Renal cortex interstitium (tissue), 11 donors: Measurements from ENCODE around the gene ADIPOR1. TPM values are rescaled to one million over a fixed set of nuclear protein-coding genes. Genes with fewer than 3 reads are reported as not detected.
"Not testable (repeated sequence)": the region's sequence is repeated elsewhere in the genome, so short reads cannot be mapped to it uniquely, and the experiment has no call there.

ENCODE experiments used
- DNase-seq, 11 donors: peaks; one replicate each; pipeline ENCODE4 v3.0.0-alpha.2; 2013; ENCODE audit warnings: low read depth in 9 of 11, low spot score in 4 of 11; ENCODE audit errors: extremely low read depth in 1 of 11
- polyA plus RNA-seq, 3 donors: library from polyadenylated mRNA; unstranded; fragments of 120-200 nt; gene quantifications; one replicate each; pipeline ENCODE4 v1.2.1, GENCODE V29; 2013; ENCODE audit not compliant: insufficient read length in 3 of 3

Gene ADIPOR1
- polyA plus RNA-seq, 3 donors, result 73.8 to 76.9 (median 75.1) TPM

DNA sequence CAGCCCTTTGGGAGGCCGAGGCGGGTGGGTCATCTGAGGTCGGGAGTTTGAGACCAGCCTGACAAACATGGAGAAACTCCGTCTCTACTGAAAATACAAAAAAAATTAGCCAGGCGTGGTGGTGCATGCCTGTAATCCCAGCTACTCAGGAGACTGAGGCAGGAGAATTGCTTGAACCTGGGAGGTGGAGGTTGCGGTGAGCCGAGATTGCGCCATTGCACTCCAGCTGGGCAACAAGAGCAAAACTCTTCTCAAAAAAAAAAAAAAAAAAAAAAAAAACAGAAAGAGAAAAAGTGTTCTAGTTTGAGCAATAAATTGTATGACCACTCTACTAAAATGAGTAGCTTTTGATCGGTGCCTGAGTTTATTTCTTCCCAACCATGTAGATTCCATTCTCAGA lies 28.0 kb upstream of the ADIPOR1 start:
- not testable (repeated sequence) for DNase-seq

- DNase-seq, result no peak
Measured at GRCh38 chr1:202982715-202983430, 24.8 kb upstream of the ADIPOR1 start.

GRCh38 chr1:202981939-202982338 lies 23.8 kb upstream of the ADIPOR1 start:
- DNase-seq, result no peak

- no peak for DNase-seq
Measured at GRCh38 chr1:202979459-202979858, 21.3 kb upstream of the ADIPOR1 start.

GRCh38 chr1:202976633-202977032 lies 18.5 kb upstream of the ADIPOR1 start:
- no peak for DNase-seq

DNA sequence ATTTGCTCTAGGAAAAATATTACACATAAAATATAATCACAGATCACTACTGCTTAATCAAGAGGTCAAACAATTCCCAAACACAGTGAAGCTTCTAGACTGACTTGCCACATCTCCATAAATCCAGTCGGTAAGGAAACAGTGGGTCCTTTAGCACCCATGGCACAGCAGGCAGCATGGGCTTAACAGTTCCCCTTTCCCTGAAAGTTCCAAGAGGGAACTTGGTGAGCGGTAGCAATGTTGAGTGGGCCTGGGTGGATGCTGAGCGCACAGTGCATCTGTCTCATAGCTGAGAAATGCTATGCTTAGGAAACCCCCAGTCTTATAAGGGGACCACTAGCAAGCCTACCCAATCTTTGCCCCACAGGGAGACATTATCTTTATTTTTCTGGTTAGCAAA lies 16.7 kb upstream of the ADIPOR1 start:
- no peak for DNase-seq

DNA sequence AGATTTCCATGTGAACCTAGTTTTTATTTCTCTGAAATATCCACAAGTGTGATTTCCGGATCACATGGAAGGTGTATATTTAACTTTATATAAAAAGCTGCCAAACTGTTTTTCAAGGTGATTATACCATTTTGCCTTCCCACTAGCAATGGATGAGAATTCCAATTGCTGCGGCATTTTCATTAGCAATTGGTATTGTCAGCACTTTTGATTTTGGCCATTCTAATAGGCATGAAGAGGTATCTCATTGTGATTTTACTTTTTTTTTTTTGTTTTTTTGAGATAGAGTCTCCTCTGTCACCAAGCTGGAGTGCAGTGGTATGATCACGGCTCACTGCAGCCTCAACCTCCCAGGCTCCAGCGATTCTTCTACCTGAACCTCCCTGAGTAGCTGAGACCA lies 13.9 kb upstream of the ADIPOR1 start:
- DNase-seq, result no peak

GRCh38 chr1:202968895-202969295 lies 10.8 kb upstream of the ADIPOR1 start:
- peak in 4 of 11 donors; percentile 21 to 52 (median 34) for DNase-seq

DNA sequence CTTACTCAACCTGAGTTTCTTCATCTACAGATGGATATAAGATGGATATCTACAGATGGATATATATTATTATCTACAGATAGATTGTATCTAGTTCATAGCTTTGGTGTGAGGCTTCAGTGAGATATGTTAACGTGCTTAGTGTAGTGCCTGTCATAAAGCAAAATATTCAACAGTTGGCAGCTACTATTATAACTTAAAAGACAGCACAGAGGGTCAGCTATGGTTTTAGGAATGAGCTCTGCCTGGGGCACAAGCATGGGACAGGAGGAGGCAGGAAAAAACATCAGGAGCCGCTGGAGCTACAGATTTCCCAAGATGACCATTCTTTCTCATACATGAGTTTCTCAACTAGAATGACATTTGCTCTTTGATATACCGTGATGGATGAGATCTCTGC lies 10.2 kb upstream of the ADIPOR1 start:
- DNase-seq, result no peak

DNA sequence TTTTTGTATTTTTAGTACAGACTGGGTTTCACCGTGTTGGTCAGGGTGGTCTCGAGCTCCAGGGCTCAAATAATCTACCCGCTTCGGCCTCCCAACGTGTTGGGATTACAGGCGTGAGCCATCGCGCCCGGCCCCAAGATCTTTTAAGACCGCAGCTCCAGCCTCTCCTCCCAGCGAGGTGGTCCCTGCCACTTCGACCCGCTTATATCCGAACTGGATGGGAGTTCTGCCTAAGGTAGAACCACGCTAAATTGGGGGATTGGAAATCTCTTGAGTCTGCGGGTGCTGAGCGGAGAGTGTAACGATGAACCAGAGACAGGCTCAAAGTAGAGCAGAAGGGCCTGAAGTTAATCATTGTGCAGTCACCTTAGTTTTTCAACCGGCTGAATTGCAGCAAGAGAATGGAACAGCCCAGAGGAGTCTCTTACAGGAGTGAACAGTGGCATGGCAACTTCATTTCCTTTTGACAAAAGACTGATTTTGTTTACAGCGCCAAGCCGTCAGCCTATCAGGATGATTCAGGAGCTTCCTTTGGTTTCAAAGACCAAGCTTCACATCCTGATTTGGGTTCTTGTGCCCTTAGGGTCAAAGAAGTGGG lies 9.7 kb upstream of the ADIPOR1 start:
- DNase-seq, result peak in 4 of 11 donors; percentile 19 to 31 (median 22)

- no peak for DNase-seq
Measured at GRCh38 chr1:202966006-202966898, 8.1 kb upstream of the ADIPOR1 start.

GRCh38 chr1:202965422-202965821 lies 7.3 kb upstream of the ADIPOR1 start:
- no peak for DNase-seq

GRCh38 chr1:202964791-202965410 lies 6.8 kb upstream of the ADIPOR1 start:
- no peak for DNase-seq

GRCh38 chr1:202961220-202961880 lies 3.2 kb upstream of the ADIPOR1 start:
- DNase-seq, result no peak

DNA sequence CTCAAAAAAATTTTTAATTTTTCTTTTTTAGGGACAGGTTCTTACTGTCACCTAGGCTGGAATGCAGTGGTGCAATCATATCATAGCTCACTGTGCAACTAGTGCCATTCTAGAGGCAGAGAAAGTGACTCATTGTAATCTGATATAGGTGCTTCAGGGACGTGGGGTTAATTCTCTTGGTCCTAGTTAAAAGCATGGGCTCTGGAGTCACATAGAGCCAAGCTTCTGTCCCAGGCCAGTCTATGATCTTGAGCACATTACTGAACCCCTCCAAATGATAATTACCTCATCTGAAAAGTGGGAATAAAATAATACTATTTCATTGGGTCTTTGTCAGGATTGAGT lies 1.1 kb upstream of the ADIPOR1 start:
- DNase-seq, result no peak

DNA sequence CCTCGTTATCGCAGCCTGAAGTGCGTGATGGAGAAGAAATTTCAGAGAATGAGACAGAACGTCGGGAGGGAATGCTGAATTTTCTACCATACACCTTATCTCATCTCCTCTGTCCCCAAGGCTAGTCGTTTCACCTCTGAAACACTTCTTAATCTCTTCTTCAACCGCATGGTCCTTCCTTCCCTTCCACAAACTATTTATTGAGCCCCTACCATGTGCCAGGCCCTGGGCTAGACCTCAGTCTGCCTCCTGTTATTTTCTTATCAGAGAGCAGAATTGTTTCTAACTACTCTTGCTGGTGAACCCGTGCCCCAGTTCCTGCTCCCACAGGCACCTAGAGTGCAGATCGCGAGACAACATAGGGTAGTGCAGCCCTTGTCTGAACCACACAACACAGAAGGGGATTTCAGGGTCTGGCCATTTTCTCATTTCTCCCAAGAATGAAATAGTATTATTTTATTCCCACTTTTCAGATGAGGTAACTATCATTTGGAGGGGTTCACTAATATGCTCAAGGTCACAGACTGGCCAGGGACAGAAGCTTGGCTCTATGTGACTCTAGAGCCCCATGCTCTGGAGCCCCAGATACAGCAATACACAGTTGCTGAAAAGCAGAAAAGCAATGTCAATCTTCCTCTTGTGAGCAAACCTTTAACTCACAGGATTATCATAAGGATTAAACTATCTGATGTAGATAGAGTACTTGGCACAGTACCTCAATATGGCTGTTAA lies 598 bp upstream of the ADIPOR1 start:
- DNase-seq, result no peak

- DNase-seq, result no peak
Measured at GRCh38 chr1:202956969-202957368, 1.1 kb downstream of the ADIPOR1 start.

DNA sequence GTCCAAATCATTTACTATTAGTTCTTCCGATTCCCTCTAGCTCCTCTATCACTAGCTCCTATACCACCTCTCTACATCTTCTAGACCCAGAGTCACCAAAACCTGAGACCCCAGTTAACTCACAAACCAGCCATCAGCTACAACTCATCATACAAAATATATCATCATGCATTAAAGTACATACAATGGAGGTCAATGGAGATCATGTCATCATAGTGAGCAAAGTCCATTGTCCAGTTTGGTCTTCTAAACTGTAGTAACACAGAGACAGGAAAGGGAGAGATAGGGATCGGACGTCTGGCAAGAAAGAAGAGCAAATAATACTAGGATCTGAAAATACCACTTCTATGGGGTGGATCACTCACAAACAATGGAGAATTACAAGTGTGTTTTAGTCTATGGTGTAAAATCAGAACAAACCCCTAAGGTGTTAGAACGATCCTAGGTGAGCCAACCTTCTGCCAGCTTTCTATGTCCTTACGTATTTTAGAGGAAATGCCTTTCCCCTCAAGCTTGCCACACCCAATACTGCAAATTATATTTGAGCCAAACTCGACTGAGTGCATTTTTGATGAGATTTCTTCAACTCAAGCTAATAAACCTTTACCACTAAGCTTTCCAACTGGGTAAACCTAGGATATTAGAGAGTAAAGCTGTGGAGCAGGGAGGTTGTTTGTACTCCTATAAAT lies 3.9 kb downstream of the ADIPOR1 start:
- no peak for DNase-seq
